H9 (cell line): ENCODE measurements around the gene KRT2. TPM values are rescaled to one million over a fixed set of nuclear protein-coding genes. Genes with fewer than 3 reads are reported as not detected.

Experiments
- DNase-seq: peaks from one replicate; pipeline ENCODE4 v3.0.0-alpha.2; 2017
- H2AFZ ChIP-seq: one replicate; pipeline ENCODE4 v1.6.1; 2013; ENCODE audit warnings: mild to moderate bottlenecking, low read length, control low read depth, moderate library complexity
- H2AK5ac ChIP-seq: 2 replicates; pipeline ENCODE4 v1.6.1; 2013; ENCODE audit warnings: low read length, control low read depth, mixed read lengths; ENCODE audit not compliant: insufficient read length
- H2BK120ac ChIP-seq: one replicate; pipeline ENCODE4 v1.6.1; 2013; ENCODE audit warnings: low read depth, mild to moderate bottlenecking, low read length, control low read depth, inconsistent platforms; ENCODE audit not compliant: poor library complexity, severe bottlenecking
- H2BK12ac ChIP-seq: 2 replicates; pipeline ENCODE4 v1.6.1; 2013; ENCODE audit warnings: low read length, control low read depth, mixed read lengths, low read depth; ENCODE audit not compliant: insufficient read length
- H2BK15ac ChIP-seq: 2 replicates; pipeline ENCODE4 v1.6.1; 2013; ENCODE audit warnings: low read depth, low read length, control low read depth
- H2BK20ac ChIP-seq: one replicate; pipeline ENCODE4 v1.6.1; 2013; ENCODE audit warnings: low read depth, mild to moderate bottlenecking, low read length, control low read depth, inconsistent platforms; ENCODE audit not compliant: poor library complexity, severe bottlenecking
- H2BK5ac ChIP-seq: 2 replicates; pipeline ENCODE4 v1.6.1; 2013; ENCODE audit warnings: low read length, control low read depth, mixed read lengths; ENCODE audit not compliant: insufficient read length
- H3K14ac ChIP-seq: 2 replicates; pipeline ENCODE4 v1.6.1; 2013; ENCODE audit warnings: low read length, control low read depth; ENCODE audit not compliant: insufficient read depth
- H3K18ac ChIP-seq: 2 replicates; pipeline ENCODE4 v1.6.1; 2013; ENCODE audit warnings: low read depth, mild to moderate bottlenecking, mixed read lengths, low read length, control low read depth; ENCODE audit not compliant: insufficient read length
- H3K23ac ChIP-seq: 2 replicates; pipeline ENCODE4 v1.6.1; 2013; ENCODE audit warnings: low read length, control low read depth, mixed read lengths, low read depth; ENCODE audit not compliant: insufficient read length
- H3K23me2 ChIP-seq: 2 replicates; pipeline ENCODE4 v1.6.1; 2013; ENCODE audit warnings: low read depth, mild to moderate bottlenecking, mixed read lengths, low read length, control low read depth; ENCODE audit not compliant: insufficient read length, poor library complexity, severe bottlenecking
- H3K27ac ChIP-seq: 2 replicates; pipeline ENCODE4 v1.5.1; 2013; ENCODE audit warnings: low read length, control low read depth, mixed read lengths, low read depth; ENCODE audit not compliant: insufficient read length
- H3K27me3 ChIP-seq: 2 replicates; pipeline ENCODE4 v1.6.1; 2013; ENCODE audit warnings: low read length, control low read depth, inconsistent platforms; ENCODE audit not compliant: insufficient read depth
- H3K4ac ChIP-seq: 2 replicates; pipeline ENCODE4 v1.6.1; 2013; ENCODE audit warnings: low read depth, mild to moderate bottlenecking, control low read depth, inconsistent platforms, low read length, moderate library complexity
- H3K4me1 ChIP-seq: 2 replicates; pipeline ENCODE4 v1.6.1; 2013; ENCODE audit warnings: low read length, control low read depth, inconsistent platforms; ENCODE audit not compliant: insufficient read depth
- H3K4me2 ChIP-seq: 2 replicates; pipeline ENCODE4 v1.6.1; 2013; ENCODE audit warnings: low read length, control low read depth, mixed read lengths; ENCODE audit not compliant: insufficient read length, insufficient read depth
- H3K56ac ChIP-seq: 2 replicates; pipeline ENCODE4 v1.6.1; 2013; ENCODE audit warnings: low read depth, mild to moderate bottlenecking, mixed read lengths, low read length, control low read depth; ENCODE audit not compliant: insufficient read length
- H3K79me1 ChIP-seq: 2 replicates; pipeline ENCODE4 v1.6.1; 2013; ENCODE audit warnings: low read depth, mild to moderate bottlenecking, moderate library complexity, low read length, control low read depth, inconsistent platforms; ENCODE audit not compliant: insufficient read depth, poor library complexity, severe bottlenecking
- H3K79me2 ChIP-seq: 2 replicates; pipeline ENCODE4 v1.6.1; 2013; ENCODE audit warnings: low read length, control low read depth, inconsistent platforms; ENCODE audit not compliant: insufficient read depth
- H3K9ac ChIP-seq: 2 replicates; pipeline ENCODE4 v1.6.1; 2013; ENCODE audit warnings: low read length, control low read depth, mixed read lengths; ENCODE audit not compliant: insufficient read length; ENCODE audit errors: extremely low read depth
- H3K9me3 ChIP-seq: one replicate; pipeline ENCODE4 v1.6.1; 2013; ENCODE audit warnings: low read depth, low read length, inconsistent platforms; ENCODE audit not compliant: control insufficient read depth
- H3T11ph ChIP-seq: one replicate; pipeline ENCODE4 v1.6.1; 2013; ENCODE audit warnings: mild to moderate bottlenecking, low read length, control low read depth, inconsistent platforms
- H4K20me1 ChIP-seq: one replicate; pipeline ENCODE4 v1.6.1; 2013; ENCODE audit not compliant: control insufficient read depth, insufficient read length, insufficient read depth
- H4K5ac ChIP-seq: 2 replicates; pipeline ENCODE4 v1.6.1; 2013; ENCODE audit warnings: low read depth, mild to moderate bottlenecking, mixed read lengths, low read length, control low read depth; ENCODE audit not compliant: insufficient read length
- H4K8ac ChIP-seq: replicated peaks from 2 replicates; pipeline ENCODE4 v1.6.1; 2013; ENCODE audit warnings: low read length, control low read depth, mixed read lengths, low read depth; ENCODE audit not compliant: insufficient read length
- H4K91ac ChIP-seq: 2 replicates; pipeline ENCODE4 v1.6.1; 2013; ENCODE audit warnings: low read depth, mild to moderate bottlenecking, moderate library complexity, mixed read lengths, low read length, control low read depth; ENCODE audit not compliant: insufficient read length
- H3K27ac Mint-ChIP-seq, 3 experiments: 2 replicates in 2 of 3; 3 replicates in 1 of 3; pipeline ENCODE4 v1.8.0; 2020 to 2021; ENCODE audit warnings: mixed read lengths in 3 of 3, mild to moderate bottlenecking in 1 of 3, moderate library complexity in 1 of 3
- H3K27me3 Mint-ChIP-seq: 2 replicates; pipeline ENCODE4 v1.8.0; 2021; ENCODE audit warnings: low read depth, mild to moderate bottlenecking, moderate library complexity, mixed read lengths
- H3K36me3 Mint-ChIP-seq, 3 experiments: 2 replicates in 2 of 3; 3 replicates in 1 of 3; pipeline ENCODE4 v1.8.0; 2020 to 2021; ENCODE audit warnings: low read depth in 3 of 3, mixed read lengths in 3 of 3; ENCODE audit not compliant: insufficient read depth in 1 of 3
- H3K4me1 Mint-ChIP-seq, 2 experiments: 2 replicates each; pipeline ENCODE4 v1.8.0; 2020; ENCODE audit warnings: mixed read lengths in 2 of 2
- H3K4me3 Mint-ChIP-seq, 2 experiments: 2 replicates in 1 of 2; 3 replicates in 1 of 2; pipeline ENCODE4 v1.8.0; 2020 to 2021; ENCODE audit warnings: mild to moderate bottlenecking in 2 of 2, mixed read lengths in 2 of 2, moderate library complexity in 1 of 2
- H3K9me3 Mint-ChIP-seq, 2 experiments: 2 replicates in 1 of 2; 3 replicates in 1 of 2; pipeline ENCODE4 v1.8.0; 2020; ENCODE audit warnings: mild to moderate bottlenecking in 2 of 2, mixed read lengths in 2 of 2, moderate library complexity in 1 of 2
- CTCF ChIP-seq: fragments of 200-600 bp; sonication (generic); conservative IDR thresholded peaks from 3 replicates; pipeline ENCODE4 v1.8.0; 2021; ENCODE audit warnings: antibody characterized with exemption, mild to moderate bottlenecking
- WGBS: extraction: QIAGEN DNeasy Blood & Tissue Kit; methylation state at CpG from one replicate; pipeline ENCODE4 v1.1.7; 2013; ENCODE audit warnings: missing lambda C conversion rate, low lambda C conversion rate, mixed read lengths; ENCODE audit not compliant: insufficient read length; ENCODE audit errors: extremely low coverage; 5-methylcytosine and 5-hydroxymethylcytosine counted together
- total RNA-seq: library from RNA; stranded (reverse); gene quantifications from 2 replicates; pipeline ENCODE4 v1.2.1, GENCODE V29; 2021

KRT2 gene
- total RNA-seq, 1 experiment from 2014 or later, result not detected

- WGBS, result no CpG with 5 or more reads among the region's 2 CpGs
- Histone ChIP-seq H3K56ac (no peak overlapping the region), H4K91ac (no peak overlapping the region), H3K27me3 (no peaks in the 10 kb centered on the region), H3K23ac (no peak overlapping the region), H3K79me1 (no peaks in the 10 kb centered on the region), H3K79me2 (no peaks in the 10 kb centered on the region), H2BK20ac (no peak overlapping the region), H3K18ac (no peak overlapping the region), H2BK12ac (no peak overlapping the region), H3K4ac (no peak overlapping the region), H4K8ac (no peak overlapping the region), H3K9me3 (no peaks in the 10 kb centered on the region), H2AFZ (no peak overlapping the region), H3K23me2 (no peaks in the 10 kb centered on the region), H2BK120ac (no peak overlapping the region), H3K9ac (no peak overlapping the region), H4K20me1 (no peaks in the 10 kb centered on the region), H3K4me2 (no peak overlapping the region), H3K27ac (no peak overlapping the region), H4K5ac (no peak overlapping the region), H3T11ph (no peak overlapping the region), H3K14ac (no peak overlapping the region), H3K4me1 (no peaks in the 10 kb centered on the region), H2AK5ac (no peak overlapping the region), H2BK15ac (no peak overlapping the region), H2BK5ac (no peak overlapping the region)
- no peaks in the 10 kb centered on the region for H3K9me3 Mint-ChIP-seq
- no peak for DNase-seq
- no peaks in the 10 kb centered on the region for H3K36me3 Mint-ChIP-seq
- H3K4me3 Mint-ChIP-seq, result no peak overlapping the region
- peaks cover 7% of the 10 kb centered on the region for H3K27me3 Mint-ChIP-seq
- no peaks in the 10 kb centered on the region for H3K4me1 Mint-ChIP-seq
- H3K27ac Mint-ChIP-seq, result no peak overlapping the region
- TF ChIP-seq CTCF, result no peak
Measured at GRCh38 chr12:52672321-52672933, 20.4 kb upstream of the KRT2 start.
